OCI-LY1 (cell line): Measurements from ENCODE around the gene RGL4.

Experiments
- H2AFZ ChIP-seq: fragments of 200-600 bp; sonication (generic), shearing (Covaris generic); 2 replicates; pipeline ENCODE4 v1.6.0; 2014; ENCODE audit warnings: antibody characterized with exemption, mild to moderate bottlenecking, low read length
- H3F3A ChIP-seq: fragments of 200-600 bp; sonication (generic), shearing (Covaris generic); 2 replicates; pipeline ENCODE4 v1.6.0; 2014; ENCODE audit warnings: mild to moderate bottlenecking, antibody characterized with exemption, low read length, moderate library complexity; ENCODE audit not compliant: insufficient read depth
- H3K27ac ChIP-seq: fragments of 200-600 bp; sonication (generic); 2 replicates; pipeline ENCODE4 v1.5.1; 2014; ENCODE audit warnings: low read length, mixed run types, mild to moderate bottlenecking, low read depth; ENCODE audit not compliant: poor library complexity, severe bottlenecking
- H3K27me3 ChIP-seq: fragments of 200-600 bp; sonication (generic); 2 replicates; pipeline ENCODE4 v1.6.0; 2014; ENCODE audit warnings: antibody characterized with exemption, mild to moderate bottlenecking, low read length, moderate library complexity; ENCODE audit not compliant: insufficient read depth
- H3K36me3 ChIP-seq: fragments of 200-600 bp; sonication (generic); 2 replicates; pipeline ENCODE4 v1.6.1; 2014; ENCODE audit warnings: mild to moderate bottlenecking, antibody characterized with exemption, low read length, moderate library complexity, mixed read lengths; ENCODE audit not compliant: insufficient read depth
- H3K4me1 ChIP-seq: fragments of 200-600 bp; sonication (generic); 2 replicates; pipeline ENCODE4 v1.5.1; 2014; ENCODE audit warnings: mild to moderate bottlenecking, low read length, moderate library complexity; ENCODE audit not compliant: insufficient read depth, severe bottlenecking
- H3K4me2 ChIP-seq: fragments of 200-600 bp; sonication (generic), shearing (Covaris generic); 2 replicates; pipeline ENCODE4 v1.6.1; 2014; ENCODE audit warnings: low read length
- H3K4me3 ChIP-seq: fragments of 200-600 bp; sonication (generic); 2 replicates; pipeline ENCODE4 v1.5.1; 2014; ENCODE audit warnings: low read length, low read depth, mild to moderate bottlenecking, mixed read lengths; ENCODE audit not compliant: poor library complexity, severe bottlenecking
- H3K79me2 ChIP-seq: fragments of 200-600 bp; shearing (Covaris generic); 2 replicates; pipeline ENCODE4 v1.6.1; 2016; ENCODE audit warnings: mixed run types, low read length, mixed read lengths; ENCODE audit not compliant: insufficient read depth
- H3K9ac ChIP-seq: fragments of 200-600 bp; sonication (generic), shearing (Covaris generic); 2 replicates; pipeline ENCODE4 v1.6.1; 2014; ENCODE audit warnings: mild to moderate bottlenecking, low read length, mixed read lengths
- H3K9me2 ChIP-seq: fragments of 200-600 bp; sonication (generic), shearing (Covaris generic); 2 replicates; pipeline ENCODE4 v1.6.1; 2014; ENCODE audit warnings: low read depth, mild to moderate bottlenecking, low read length, mixed read lengths
- H3K9me3 ChIP-seq: fragments of 200-600 bp; shearing (Covaris generic); 2 replicates; pipeline ENCODE4 v1.6.1; 2014; ENCODE audit warnings: low read length, mixed read lengths
- H4K20me1 ChIP-seq: fragments of 200-600 bp; sonication (generic), shearing (Covaris generic); 2 replicates; pipeline ENCODE4 v1.6.0; 2016; ENCODE audit warnings: mild to moderate bottlenecking, low read length; ENCODE audit not compliant: insufficient read depth
- EZH2 ChIP-seq: fragments of 200-600 bp; sonication (generic), shearing (Covaris generic); IDR thresholded peaks from 2 replicates; pipeline ENCODE4 v1.8.0; 2017; ENCODE audit warnings: borderline replicate concordance, mixed run types, mild to moderate bottlenecking, antibody characterized with exemption, low read length, moderate library complexity, mixed read lengths
- TF ChIP-seq, protein P1 (sequence below): fragments of 200-600 bp; sonication (generic), shearing (Covaris generic); IDR thresholded peaks from 2 replicates; pipeline ENCODE4 v1.5.1; 2017; ENCODE audit warnings: mild to moderate bottlenecking, antibody characterized with exemption, low read length, moderate library complexity, mixed read lengths

Gene RGL4

GRCh38 chr22:23688121-23688520 lies 2.7 kb upstream of the RGL4 start:
- no peak overlapping the region for H3K4me2 ChIP-seq
- H3K9ac ChIP-seq: no peak overlapping the region
- no peak overlapping the region for H3K27ac ChIP-seq
- no peaks in the 10 kb centered on the region for H3F3A ChIP-seq
- H3K79me2 ChIP-seq: no peaks in the 10 kb centered on the region
- H2AFZ ChIP-seq: no peak overlapping the region
- H3K4me3 ChIP-seq: no peak overlapping the region
- H3K27me3 ChIP-seq: no peaks in the 10 kb centered on the region
- H4K20me1 ChIP-seq: no peaks in the 10 kb centered on the region
- H3K9me2 ChIP-seq: no peaks in the 10 kb centered on the region
- H3K9me3 ChIP-seq: no peaks in the 10 kb centered on the region
- TF ChIP-seq, protein P1, sequence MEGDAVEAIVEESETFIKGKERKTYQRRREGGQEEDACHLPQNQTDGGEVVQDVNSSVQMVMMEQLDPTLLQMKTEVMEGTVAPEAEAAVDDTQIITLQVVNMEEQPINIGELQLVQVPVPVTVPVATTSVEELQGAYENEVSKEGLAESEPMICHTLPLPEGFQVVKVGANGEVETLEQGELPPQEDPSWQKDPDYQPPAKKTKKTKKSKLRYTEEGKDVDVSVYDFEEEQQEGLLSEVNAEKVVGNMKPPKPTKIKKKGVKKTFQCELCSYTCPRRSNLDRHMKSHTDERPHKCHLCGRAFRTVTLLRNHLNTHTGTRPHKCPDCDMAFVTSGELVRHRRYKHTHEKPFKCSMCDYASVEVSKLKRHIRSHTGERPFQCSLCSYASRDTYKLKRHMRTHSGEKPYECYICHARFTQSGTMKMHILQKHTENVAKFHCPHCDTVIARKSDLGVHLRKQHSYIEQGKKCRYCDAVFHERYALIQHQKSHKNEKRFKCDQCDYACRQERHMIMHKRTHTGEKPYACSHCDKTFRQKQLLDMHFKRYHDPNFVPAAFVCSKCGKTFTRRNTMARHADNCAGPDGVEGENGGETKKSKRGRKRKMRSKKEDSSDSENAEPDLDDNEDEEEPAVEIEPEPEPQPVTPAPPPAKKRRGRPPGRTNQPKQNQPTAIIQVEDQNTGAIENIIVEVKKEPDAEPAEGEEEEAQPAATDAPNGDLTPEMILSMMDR: no peak
- no peak for TF ChIP-seq EZH2
- no peaks in the 10 kb centered on the region for H3K4me1 ChIP-seq
- peaks cover 24% of the 10 kb centered on the region; the same call in 1 of the 2 replicates for H3K36me3 ChIP-seq

GRCh38 chr22:23688571-23688970 lies 2.2 kb upstream of the RGL4 start:
- no peaks in the 10 kb centered on the region for H3K9me2 ChIP-seq
- H2AFZ ChIP-seq: no peak overlapping the region
- no peak overlapping the region for H3K27ac ChIP-seq
- no peaks in the 10 kb centered on the region for H4K20me1 ChIP-seq
- H3K4me1 ChIP-seq: no peaks in the 10 kb centered on the region
- H3K9ac ChIP-seq: no peak overlapping the region
- no peak overlapping the region for H3K4me2 ChIP-seq
- H3K27me3 ChIP-seq: no peaks in the 10 kb centered on the region
- H3K36me3 ChIP-seq: peaks cover 24% of the 10 kb centered on the region
- H3K4me3 ChIP-seq: no peak overlapping the region
- H3F3A ChIP-seq: no peaks in the 10 kb centered on the region
- no peaks in the 10 kb centered on the region for H3K79me2 ChIP-seq
- H3K9me3 ChIP-seq: no peaks in the 10 kb centered on the region
- TF ChIP-seq EZH2: no peak
- TF ChIP-seq, protein P1: no peak

GRCh38 chr22:23689414-23689813 lies 1.4 kb upstream of the RGL4 start:
- no peaks in the 10 kb centered on the region for H3K27me3 ChIP-seq

More at GRCh38 chr22:23689414-23689813, 1.4 kb upstream of the RGL4 start:
- no peaks in the 10 kb centered on the region for H3K79me2 ChIP-seq
- H3K36me3 ChIP-seq: peaks cover 31% of the 10 kb centered on the region
- no peak overlapping the region for H3K9ac ChIP-seq
- H4K20me1 ChIP-seq: no peaks in the 10 kb centered on the region
- no peaks in the 10 kb centered on the region for H3F3A ChIP-seq
- H3K4me1 ChIP-seq: no peaks in the 10 kb centered on the region
- TF ChIP-seq, protein P1: no peak
- no peak for TF ChIP-seq EZH2
- H3K4me3 ChIP-seq: no peak overlapping the region
- no peak overlapping the region for H2AFZ ChIP-seq
- H3K4me2 ChIP-seq: no peak overlapping the region
- no peak overlapping the region for H3K27ac ChIP-seq
- H3K9me2 ChIP-seq: no peaks in the 10 kb centered on the region
- no peaks in the 10 kb centered on the region for H3K9me3 ChIP-seq
